ENCODE measurements around the gene CRBN.

Gene CRBN

DNA sequence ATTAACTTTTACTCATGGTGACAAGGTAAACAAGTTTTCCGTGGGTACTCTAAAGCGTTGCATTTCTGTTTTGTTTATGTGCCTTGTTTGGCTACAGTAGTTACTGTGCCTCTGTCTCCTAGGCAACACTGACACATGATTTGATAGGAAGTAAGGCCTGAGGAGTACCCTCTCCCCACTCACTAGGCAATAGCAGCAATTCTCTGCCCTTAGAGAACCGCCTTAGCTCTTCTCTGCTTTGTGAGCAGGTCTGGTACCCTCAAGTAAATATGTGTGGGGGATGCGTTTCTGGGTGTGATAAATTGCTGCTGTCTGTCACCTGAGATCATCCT is 69.2 kb downstream of the CRBN start, which contains the start of gene IL5RA:
Gene IL5RA, minus strand, starts transcription at position 76 of the 332 bp plus-strand sequence. CDS start 5,390 bp downstream, outside the sequence.
- DNase-seq (ENCODE audit: low read depth in 2 of 2): no peak

DNA sequence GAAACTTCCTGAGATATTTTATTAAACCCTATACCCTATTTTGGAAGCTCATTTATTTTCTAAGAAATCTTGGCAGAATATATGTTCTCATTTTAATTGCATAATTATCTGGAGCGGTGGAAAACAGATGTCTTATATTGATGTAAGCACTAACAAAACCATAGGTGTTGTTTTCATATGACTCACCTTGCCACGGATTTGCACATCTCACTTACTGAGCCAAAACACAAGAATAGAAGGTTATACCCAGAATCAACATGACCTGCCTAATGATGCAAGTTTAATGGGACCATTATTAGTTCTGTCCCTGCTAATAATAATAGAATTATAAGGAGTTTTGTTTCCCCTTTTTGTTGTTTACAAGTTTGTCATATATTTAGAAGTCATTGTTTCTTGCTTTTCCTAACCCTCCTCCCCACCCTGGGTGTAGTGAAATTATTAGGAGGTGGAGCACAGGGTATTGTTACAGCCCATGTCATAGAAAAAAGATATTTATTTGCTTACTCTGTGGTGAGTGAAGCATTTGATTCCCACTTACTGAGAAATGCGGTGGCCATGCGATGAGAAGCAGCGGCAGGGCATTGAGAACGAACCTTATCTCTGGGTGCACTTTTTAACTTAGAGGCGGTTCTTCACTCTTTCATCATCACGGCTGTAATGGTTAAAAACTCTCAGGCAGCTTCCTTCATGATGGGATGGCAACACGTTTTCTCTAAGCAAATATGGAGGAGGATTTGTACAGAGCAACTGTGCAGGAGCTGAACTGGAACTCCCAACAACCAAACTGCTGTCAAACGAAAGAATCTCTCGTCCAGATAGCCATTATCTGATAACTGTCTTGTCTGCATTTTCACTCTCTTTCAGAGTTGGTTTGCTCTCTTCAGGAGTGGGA is 69.8 kb downstream of the CRBN start:
- DNase-seq (ENCODE audit: low read depth in 2 of 2): no peak

DNA sequence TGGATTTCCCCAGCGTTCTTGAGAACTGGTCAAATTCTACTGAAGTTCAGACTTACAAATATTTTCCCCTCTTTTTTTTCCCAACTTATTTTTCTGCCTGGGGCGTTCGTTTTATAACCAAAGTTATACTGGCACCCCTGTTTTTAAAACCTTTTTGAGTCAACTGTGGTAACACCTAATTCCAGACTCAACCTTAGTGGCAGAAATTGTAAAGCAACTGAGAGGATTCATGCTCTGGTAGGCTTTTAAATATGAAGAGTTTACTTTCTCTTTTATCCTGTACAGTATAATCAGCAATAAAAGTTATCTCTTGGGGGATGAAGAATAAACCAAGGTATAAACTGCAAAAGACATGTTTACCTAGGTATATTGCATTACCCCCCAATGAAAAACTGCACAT is 71.6 kb downstream of the CRBN start:
- DNase-seq (ENCODE audit: low read depth in 2 of 2): no peak

DNA sequence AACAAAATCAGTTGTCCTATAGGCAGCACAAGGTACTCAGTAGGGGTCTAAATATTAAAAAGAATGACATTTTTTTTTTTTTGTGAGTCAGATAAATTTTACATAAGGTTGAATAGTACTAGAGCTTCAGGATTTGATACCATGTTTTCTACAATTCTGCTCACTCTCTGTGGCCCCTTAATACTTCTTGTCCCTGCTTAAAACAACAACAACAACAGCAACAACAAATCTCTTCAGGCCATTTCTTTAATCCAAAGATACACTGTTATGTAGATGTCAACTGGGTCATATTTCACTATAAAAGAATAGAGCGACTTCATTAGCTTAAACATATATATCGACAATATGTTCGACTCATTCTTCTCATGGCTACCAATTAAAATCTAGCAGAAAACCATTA is 72.3 kb downstream of the CRBN start:
- no peak for DNase-seq (ENCODE audit: low read depth in 2 of 2)

DNA sequence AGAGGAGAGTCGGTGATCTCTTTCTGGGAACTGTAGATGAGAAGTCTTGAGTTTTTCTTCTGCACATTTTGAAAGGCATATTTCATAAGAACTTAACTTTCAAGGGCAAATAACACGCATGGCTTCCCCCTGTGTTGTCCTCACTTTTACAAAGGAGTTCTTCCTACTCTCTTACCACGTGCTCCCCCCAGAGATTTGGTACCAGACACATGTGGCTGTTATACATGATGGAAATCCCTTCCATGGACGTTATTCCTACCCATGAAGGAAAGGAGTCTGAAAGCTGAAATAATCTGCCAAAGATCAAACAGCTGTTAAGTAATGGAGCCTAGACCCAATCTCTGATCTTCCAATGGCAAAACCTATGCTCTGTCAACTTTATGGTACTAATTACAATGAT is 73.7 kb downstream of the CRBN start:
- no peak for DNase-seq (ENCODE audit: low read depth in 2 of 2)

DNA sequence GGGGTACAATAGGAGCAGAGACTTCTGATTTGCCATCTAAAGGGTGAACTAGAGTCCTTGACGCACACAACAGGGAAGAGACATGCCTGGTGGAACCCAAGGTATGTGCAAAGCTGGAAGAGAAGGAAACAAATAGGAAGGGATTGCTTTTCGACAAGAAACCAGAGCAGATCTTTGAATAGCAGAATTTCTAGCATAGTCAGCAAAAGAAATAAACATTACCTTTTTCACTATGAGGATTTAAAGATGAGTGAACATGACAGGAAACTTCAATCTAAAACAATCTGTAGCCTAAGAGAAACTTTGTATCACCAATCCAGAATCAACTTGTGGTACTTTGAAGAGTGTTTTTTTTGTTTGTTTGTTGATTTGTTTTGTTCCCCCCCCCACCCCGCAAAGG is 74.2 kb downstream of the CRBN start:
- no peak for DNase-seq (ENCODE audit: low read depth in 2 of 2)

DNA sequence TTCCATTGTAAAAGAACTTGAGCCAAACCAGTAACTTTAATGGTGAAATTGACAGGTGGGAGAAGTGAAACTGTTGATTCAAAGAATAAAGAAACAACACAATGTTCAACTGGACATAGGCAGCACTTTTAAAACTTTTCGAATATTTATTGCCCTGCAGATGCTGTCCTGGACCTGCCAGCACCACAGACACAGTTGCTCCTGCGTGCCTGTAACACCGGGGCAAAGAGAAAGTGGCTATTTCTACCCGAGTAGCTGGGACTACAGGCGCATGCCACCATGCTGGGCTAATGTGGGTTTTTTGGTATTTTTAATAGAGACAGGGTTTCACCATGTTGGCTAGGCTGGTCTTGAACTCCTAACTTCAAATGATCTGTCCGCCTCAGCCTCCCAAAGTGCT is 76.7 kb downstream of the CRBN start:
- no peak for DNase-seq (ENCODE audit: low read depth in 2 of 2)

DNA sequence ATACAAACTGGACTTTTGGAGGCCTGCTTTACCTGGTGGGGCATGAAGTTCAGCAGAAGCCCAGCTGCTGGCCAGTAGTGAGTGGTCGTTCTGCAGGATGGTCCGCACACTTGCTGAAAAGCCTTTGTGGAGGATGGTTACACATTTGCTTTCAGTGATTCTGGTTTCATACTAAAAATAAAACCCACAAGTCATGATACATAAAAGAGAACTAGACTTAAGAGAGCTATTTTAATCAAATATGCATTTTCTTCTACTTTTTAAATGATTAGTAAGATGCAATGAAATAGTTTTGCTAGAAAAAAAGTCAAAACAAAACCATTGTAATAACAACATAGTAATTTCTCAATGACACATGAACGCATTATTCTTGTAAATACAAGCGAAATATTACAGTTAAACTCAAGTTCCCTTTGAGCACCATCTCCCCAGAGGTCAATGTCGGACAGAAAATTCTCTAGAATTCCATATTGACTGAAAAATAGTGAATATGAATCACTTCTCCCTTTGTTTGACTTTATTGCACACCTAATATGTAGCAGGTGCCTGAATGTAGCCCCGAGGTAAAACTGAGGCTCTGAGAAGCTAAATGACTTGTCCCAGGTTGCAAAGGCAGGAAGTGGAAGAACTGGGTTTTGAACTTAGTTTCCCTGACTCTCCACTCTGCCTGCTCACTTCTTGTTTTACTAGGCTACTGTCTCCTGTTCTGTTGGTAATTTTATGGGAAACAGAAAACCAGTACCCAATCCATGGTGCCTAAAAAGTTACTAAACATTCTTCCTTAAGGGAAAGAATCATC is 77.6 kb downstream of the CRBN start:
- DNase-seq (ENCODE audit: low read depth in 2 of 2): no peak
